Skeletal muscle satellite cell (primary cell): Measurements from ENCODE around the gene EPSTI1.
"Not testable (repeated sequence)": the region's sequence is repeated elsewhere in the genome, so short reads cannot be mapped to it uniquely, and the experiment has no call there.

Experiments used
- H3K27me3 ChIP-seq: 2 replicates; pipeline ENCODE4 v1.7.0; 2013; ENCODE audit warnings: low read length; ENCODE audit not compliant: control insufficient read depth, insufficient read depth
- H3K36me3 ChIP-seq: 2 replicates; pipeline ENCODE4 v1.7.0; 2013; ENCODE audit warnings: mild to moderate bottlenecking, control low read depth, low read length; ENCODE audit not compliant: insufficient read depth
- H3K4me1 ChIP-seq: 2 replicates; pipeline ENCODE4 v1.7.0; 2013; ENCODE audit warnings: low read length; ENCODE audit not compliant: control insufficient read depth, insufficient read depth
- H3K4me2 ChIP-seq: 2 replicates; pipeline ENCODE4 v1.7.0; 2013; ENCODE audit warnings: mild to moderate bottlenecking, low read length
- H3K4me3 ChIP-seq: 2 replicates; pipeline ENCODE4 v1.7.0; 2013; ENCODE audit warnings: low read length
- H3K9ac ChIP-seq: 2 replicates; pipeline ENCODE4 v1.7.0; 2013; ENCODE audit warnings: mild to moderate bottlenecking, low read depth, low read length, moderate library complexity
- H3K9me3 ChIP-seq: replicated peaks from 2 replicates; pipeline ENCODE4 v1.7.0; 2013; ENCODE audit warnings: mild to moderate bottlenecking, control low read depth, low read length

EPSTI1 gene

GRCh38 chr13:42864952-42865767 is 126.9 kb downstream of the EPSTI1 start:
- no peaks in the 10 kb centered on the region for H3K27me3 ChIP-seq
- peak overlapping the region; percentile 23 for H3K4me3 ChIP-seq
- peak overlapping the region; percentile 34 for H3K9ac ChIP-seq
- H3K4me2 ChIP-seq: peak overlapping the region; percentile 76
- H3K36me3 ChIP-seq: no peaks in the 10 kb centered on the region
- peaks cover 9% of the 10 kb centered on the region for H3K4me1 ChIP-seq
- H3K9me3 ChIP-seq: no peaks in the 10 kb centered on the region

GRCh38 chr13:42862370-42862769 is 129.7 kb downstream of the EPSTI1 start:
- not testable (repeated sequence) for H3K9me3 ChIP-seq, H3K27me3 ChIP-seq, H3K36me3 ChIP-seq, H3K4me1 ChIP-seq, H3K4me3 ChIP-seq, H3K9ac ChIP-seq, H3K4me2 ChIP-seq

DNA sequence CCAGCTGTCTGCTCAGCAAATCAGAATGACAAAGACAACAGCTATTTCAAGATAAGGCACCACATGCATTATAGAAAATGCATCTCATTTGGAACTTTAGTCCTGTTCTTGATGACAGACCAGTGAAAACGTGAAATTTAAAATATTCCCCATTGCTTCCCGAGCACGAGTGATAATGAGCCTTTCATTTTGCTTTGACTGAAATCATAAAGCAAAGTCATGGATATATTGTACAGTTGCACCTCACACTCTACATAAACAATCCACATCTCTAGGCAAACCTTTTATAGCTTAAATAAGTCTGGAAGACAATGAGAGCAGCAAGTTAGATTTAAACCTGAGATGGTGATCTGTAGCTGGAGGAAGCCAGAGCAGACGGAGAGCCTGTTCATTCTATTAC is 131.6 kb downstream of the EPSTI1 start:
- H3K9me3 ChIP-seq: no peaks in the 10 kb centered on the region
- no peaks in the 10 kb centered on the region for H3K27me3 ChIP-seq
- H3K4me3 ChIP-seq: no peak overlapping the region
- peaks cover 7% of the 10 kb centered on the region for H3K4me1 ChIP-seq
- H3K4me2 ChIP-seq: no peak overlapping the region
- H3K9ac ChIP-seq: no peak overlapping the region
- H3K36me3 ChIP-seq: no peaks in the 10 kb centered on the region

DNA sequence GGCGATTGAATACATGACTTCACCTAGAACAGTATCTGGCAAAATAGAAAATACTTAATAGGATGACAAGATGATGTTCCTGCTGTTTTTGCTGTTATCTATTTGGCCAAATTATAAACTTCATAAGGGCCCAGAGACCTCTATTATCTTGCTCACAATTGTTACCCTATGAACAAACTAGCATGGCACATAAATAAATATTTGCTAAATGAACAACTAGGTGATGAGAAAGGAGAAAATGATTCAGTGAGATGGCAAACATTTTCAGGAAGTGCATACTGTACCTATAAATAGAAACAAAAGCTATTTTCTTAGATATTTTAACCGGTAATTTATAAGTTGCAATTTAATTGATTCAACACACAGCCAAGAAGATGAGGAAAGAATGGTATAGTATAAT is 132.3 kb downstream of the EPSTI1 start:
- Histone ChIP-seq H3K27me3 (no peaks in the 10 kb centered on the region), H3K4me1 (peaks cover under 1% of the 10 kb centered on the region), H3K9me3 (no peaks in the 10 kb centered on the region), H3K9ac (no peak overlapping the region), H3K4me2 (no peak overlapping the region), H3K4me3 (no peak overlapping the region), H3K36me3 (no peaks in the 10 kb centered on the region)

GRCh38 chr13:42855410-42855809 is 136.6 kb downstream of the EPSTI1 start:
- H3K9ac ChIP-seq: no peak overlapping the region
- H3K9me3 ChIP-seq: no peaks in the 10 kb centered on the region
- no peak overlapping the region for H3K4me2 ChIP-seq
- no peaks in the 10 kb centered on the region for H3K4me1 ChIP-seq
- no peaks in the 10 kb centered on the region for H3K36me3 ChIP-seq
- H3K4me3 ChIP-seq: no peak overlapping the region
- no peaks in the 10 kb centered on the region for H3K27me3 ChIP-seq

DNA sequence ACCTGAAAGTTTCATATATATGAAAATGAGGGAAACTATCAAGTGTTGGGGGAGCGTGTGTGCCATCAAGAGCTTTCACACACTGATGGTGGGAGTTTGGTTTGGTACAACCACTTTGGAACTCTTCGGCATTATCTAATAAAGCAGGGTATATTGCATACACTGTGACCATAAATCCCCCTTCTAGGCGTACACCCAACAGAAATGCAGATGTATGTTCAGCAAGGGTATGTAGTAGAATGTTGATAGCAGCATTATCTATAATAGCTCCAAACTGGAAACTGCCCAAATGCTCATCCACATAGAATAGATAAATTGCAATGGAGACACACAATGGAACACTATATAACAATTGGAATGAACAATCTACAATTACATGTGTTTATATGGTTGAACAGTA is 139.9 kb downstream of the EPSTI1 start:
- Histone ChIP-seq H3K4me3 (no peak overlapping the region), H3K36me3 (no peaks in the 10 kb centered on the region), H3K4me1 (peaks cover 11% of the 10 kb centered on the region), H3K4me2 (no peak overlapping the region), H3K27me3 (no peaks in the 10 kb centered on the region), H3K9me3 (no peaks in the 10 kb centered on the region), H3K9ac (no peak overlapping the region)

DNA sequence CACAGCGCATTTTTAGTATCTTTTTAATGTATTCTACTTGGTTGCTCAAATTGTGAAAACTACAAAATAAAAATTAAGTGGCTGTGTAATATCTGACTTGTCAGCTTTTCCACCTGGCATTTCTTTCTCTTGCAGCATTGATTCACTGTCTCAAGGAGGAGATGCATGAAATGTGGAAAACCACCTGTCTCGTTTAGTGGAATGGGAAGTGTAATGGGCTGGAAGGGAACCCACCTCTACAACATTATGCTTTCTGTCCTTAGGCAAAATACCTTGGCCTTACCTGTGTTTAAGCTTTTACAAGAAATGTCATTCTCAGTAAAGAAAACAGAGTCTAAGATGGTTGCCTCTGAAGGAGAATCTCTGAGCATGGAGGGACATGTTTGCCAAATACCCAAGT is 142.8 kb downstream of the EPSTI1 start:
- Histone ChIP-seq H3K4me1 (peaks cover 11% of the 10 kb centered on the region), H3K4me3 (no peak overlapping the region), H3K36me3 (no peaks in the 10 kb centered on the region), H3K4me2 (no peak overlapping the region), H3K9me3 (no peaks in the 10 kb centered on the region), H3K27me3 (no peaks in the 10 kb centered on the region), H3K9ac (no peak overlapping the region)

DNA sequence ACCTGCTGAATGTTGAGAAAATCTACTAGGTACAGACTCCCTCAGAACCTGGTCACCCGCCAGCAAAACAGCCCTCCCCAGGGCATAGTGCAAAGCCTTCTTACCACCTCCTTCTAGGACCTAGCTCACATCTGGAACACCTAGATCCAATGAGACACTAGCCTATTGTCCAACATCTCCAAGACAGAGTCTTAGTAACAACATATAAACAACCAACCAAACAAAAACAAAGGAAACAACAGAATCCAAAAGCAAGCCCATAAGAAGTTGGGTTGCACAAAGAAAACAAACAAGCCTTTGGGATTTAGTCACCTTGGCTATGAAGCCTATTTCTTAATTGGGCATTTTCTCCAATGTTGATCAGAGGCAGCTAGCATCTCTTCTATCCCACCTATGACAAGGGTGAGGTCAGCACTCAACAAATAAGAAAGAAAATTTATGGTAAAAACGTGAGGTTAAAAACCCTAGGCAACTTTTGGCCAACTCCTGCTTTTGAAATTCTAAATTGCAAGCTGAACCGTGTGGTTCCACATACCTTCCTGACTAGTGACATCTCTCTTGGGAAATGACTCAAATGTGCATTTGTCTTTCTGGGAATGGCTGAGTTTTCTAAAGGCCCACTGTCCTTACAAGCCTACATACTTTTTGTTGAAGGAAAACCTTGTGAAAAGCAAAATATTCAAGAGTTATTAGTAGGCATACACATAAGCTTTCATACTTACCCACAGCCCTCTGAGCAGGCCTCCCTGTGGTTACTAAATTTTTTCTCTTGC is 144.0 kb downstream of the EPSTI1 start:
- Histone ChIP-seq H3K9ac (no peak overlapping the region), H3K27me3 (no peaks in the 10 kb centered on the region), H3K9me3 (no peaks in the 10 kb centered on the region), H3K4me1 (peaks cover 11% of the 10 kb centered on the region), H3K4me2 (no peak overlapping the region), H3K4me3 (no peak overlapping the region), H3K36me3 (no peaks in the 10 kb centered on the region)

GRCh38 chr13:42836930-42837690 is 154.9 kb downstream of the EPSTI1 start:
- Histone ChIP-seq H3K4me3 (no peak overlapping the region), H3K4me2 (peak overlapping the region; percentile 31), H3K4me1 (peaks cover 15% of the 10 kb centered on the region), H3K9ac (peak overlapping the region; percentile 34), H3K27me3 (no peaks in the 10 kb centered on the region), H3K9me3 (no peaks in the 10 kb centered on the region), H3K36me3 (no peaks in the 10 kb centered on the region)
